Stimulated activated effector memory CD8-positive, alpha-beta T cell treated with anti-CD3 and anti-CD28 coated beads, Interleukin-12 subunit alpha, Interleukin-12 subunit beta, amount 100 ng/mL, for 72 hours (primary cell): Measurements from ENCODE around the gene ARHGAP10.
"Not testable (repeated sequence)": the region's sequence is repeated elsewhere in the genome, so short reads cannot be mapped to it uniquely, and the experiment has no call there.

Experiments
- ATAC-seq: fragments of 150-1000 bp; cut with Tn5 transposase; 2 replicates; pipeline ENCODE4 v1.10.0; 2021
- DNase-seq, 2 donors: peaks; one replicate each; pipeline ENCODE4 v3.0.0; 2021 to 2022; ENCODE audit warnings: low spot score in 2 of 2
- H3K27ac Mint-ChIP-seq: one replicate; pipeline ENCODE4 v1.8.0; 2022; ENCODE audit warnings: mild to moderate bottlenecking, mixed read lengths
- H3K36me3 Mint-ChIP-seq: one replicate; pipeline ENCODE4 v1.8.0; 2022; ENCODE audit warnings: mild to moderate bottlenecking, mixed read lengths
- H3K4me1 Mint-ChIP-seq: one replicate; pipeline ENCODE4 v1.8.0; 2022; ENCODE audit warnings: mixed read lengths
- H3K4me3 Mint-ChIP-seq: one replicate; pipeline ENCODE4 v1.8.0; 2022; ENCODE audit warnings: mild to moderate bottlenecking, mixed read lengths
- H3K9me3 Mint-ChIP-seq: one replicate; pipeline ENCODE4 v1.8.0; 2022; ENCODE audit warnings: mixed read lengths

The ARHGAP10 gene

GRCh38 chr4:148083073-148083472 lies 351.2 kb downstream of the ARHGAP10 start:
- not testable (repeated sequence) for H3K27ac Mint-ChIP-seq, DNase-seq, H3K9me3 Mint-ChIP-seq, ATAC-seq, H3K4me3 Mint-ChIP-seq
- Mint-ChIP-seq H3K4me1 (peaks cover 23% of the 10 kb centered on the region), H3K36me3 (peaks cover 25% of the 10 kb centered on the region)

DNA sequence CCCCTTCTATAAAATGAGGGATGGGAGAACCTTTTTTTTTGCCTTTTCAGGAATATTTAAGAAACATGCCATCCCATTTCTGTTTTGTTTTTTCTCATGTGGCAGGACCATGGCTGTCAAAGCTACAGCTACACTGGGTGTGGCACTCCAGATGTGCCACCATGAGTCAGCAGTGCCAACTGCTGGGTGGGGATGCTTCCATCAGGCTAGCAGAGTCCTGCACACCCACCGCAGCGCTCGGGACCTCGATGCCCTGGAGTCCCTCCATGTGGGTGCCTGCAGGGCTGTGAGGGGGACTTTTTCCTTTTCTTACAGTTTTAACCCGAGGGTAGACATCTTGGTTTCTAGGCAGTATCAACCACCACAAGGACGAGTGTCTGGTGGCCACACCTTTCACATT lies 357.7 kb downstream of the ARHGAP10 start:
- Mint-ChIP-seq H3K4me1 (peaks cover 22% of the 10 kb centered on the region), H3K36me3 (no peaks in the 10 kb centered on the region), H3K9me3 (no peaks in the 10 kb centered on the region), H3K4me3 (no peak overlapping the region), H3K27ac (no peak overlapping the region)
- DNase-seq: no peak
- peak; percentile 21 for ATAC-seq

GRCh38 chr4:148090029-148090428 lies 358.1 kb downstream of the ARHGAP10 start:
- ATAC-seq (peak; percentile 19), DNase-seq (no peak)
- Mint-ChIP-seq H3K27ac (no peak overlapping the region), H3K36me3 (no peaks in the 10 kb centered on the region), H3K4me3 (no peak overlapping the region), H3K4me1 (peaks cover 18% of the 10 kb centered on the region), H3K9me3 (no peaks in the 10 kb centered on the region)

DNA sequence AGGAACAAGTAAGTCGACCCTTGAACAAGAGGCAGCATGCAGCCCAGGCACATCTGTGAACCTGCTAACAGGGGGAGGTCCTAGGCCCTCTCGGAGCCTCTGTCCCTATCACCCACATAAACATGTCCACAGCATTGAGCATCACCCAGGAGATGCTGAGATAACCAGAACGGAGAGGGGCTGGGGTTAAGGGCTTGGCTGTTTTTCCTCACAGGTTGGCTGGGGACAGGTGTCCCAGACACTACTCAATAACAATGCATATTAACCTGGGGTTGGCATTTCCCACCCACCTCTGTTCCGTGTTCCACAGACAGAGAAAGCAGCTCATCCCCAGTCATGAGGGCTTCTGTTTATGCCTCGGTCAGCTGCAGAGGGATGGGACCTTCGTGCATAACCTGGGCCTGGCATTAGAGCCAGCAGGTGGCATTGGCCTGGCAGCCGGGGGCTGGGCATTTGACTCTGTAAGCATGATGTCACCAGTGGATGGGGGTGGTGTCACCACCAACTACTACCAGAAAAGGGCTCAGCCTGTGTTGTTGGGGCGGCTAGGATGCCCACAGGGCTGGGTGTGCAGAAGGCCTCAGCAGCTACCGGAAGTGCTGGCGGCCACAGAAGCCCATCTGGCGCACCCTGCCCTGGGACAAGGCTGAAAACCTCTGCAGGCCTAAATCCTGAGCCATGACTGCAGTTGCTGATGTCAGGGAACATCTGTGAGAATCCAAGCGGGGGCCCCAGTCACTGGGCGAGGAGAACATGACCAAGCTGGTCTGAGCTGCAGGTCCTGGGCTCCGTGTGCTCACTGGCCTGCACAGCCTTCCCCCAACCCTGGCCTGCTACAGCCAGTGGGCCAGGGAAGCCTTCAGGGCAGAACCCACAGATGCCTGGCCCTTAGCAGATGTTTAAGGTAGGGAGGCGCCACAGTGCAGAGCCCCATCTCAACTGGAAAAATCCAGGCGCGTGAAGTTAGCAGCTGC lies 358.9 kb downstream of the ARHGAP10 start:
- Mint-ChIP-seq H3K4me1 (peaks cover 11% of the 10 kb centered on the region), H3K9me3 (no peaks in the 10 kb centered on the region), H3K36me3 (no peaks in the 10 kb centered on the region), H3K4me3 (no peak overlapping the region), H3K27ac (no peak overlapping the region)
- peak; percentile 26 for ATAC-seq
- peak in 1 of 2 donors; percentile 29 for DNase-seq

GRCh38 chr4:148091896-148092295 lies 360.0 kb downstream of the ARHGAP10 start:
- no peak for ATAC-seq
- Mint-ChIP-seq H3K27ac (no peak overlapping the region), H3K9me3 (no peaks in the 10 kb centered on the region)

GRCh38 chr4:148092316-148093014 lies 360.6 kb downstream of the ARHGAP10 start:
- Mint-ChIP-seq H3K9me3 (no peaks in the 10 kb centered on the region), H3K27ac (no peak overlapping the region)
- peak in 1 of 2 donors; percentile 30 for DNase-seq

More at GRCh38 chr4:148091896-148092295, 360.0 kb downstream of the ARHGAP10 start:
- Mint-ChIP-seq H3K36me3 (no peaks in the 10 kb centered on the region), H3K4me1 (peaks cover 9% of the 10 kb centered on the region), H3K4me3 (no peak overlapping the region)
- DNase-seq: no peak

DNA sequence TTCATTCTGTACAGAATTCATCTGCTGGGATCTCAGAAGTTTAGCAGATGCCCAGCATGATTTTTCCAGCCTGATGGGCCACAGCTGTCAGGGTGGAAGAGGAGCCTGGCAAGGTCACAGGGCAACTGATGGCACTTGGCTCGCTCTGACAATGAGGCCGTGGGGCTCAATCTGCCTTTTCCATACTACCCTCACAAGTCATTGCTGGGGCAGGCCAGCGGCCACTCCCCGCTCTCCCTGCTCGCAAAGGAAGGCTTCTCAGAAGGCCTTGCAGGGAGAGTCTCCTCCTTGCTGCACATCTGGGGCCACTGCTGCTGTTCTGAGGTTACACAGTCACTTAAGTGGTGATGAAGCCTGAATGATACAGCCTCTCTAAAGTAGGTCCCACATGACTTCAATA lies 361.2 kb downstream of the ARHGAP10 start:
- Mint-ChIP-seq H3K4me1 (peaks cover 9% of the 10 kb centered on the region), H3K9me3 (no peaks in the 10 kb centered on the region), H3K36me3 (peaks cover 5% of the 10 kb centered on the region), H3K4me3 (no peak overlapping the region), H3K27ac (no peak overlapping the region)
- ATAC-seq (no peak), DNase-seq (no peak)

More at GRCh38 chr4:148092316-148093014, 360.6 kb downstream of the ARHGAP10 start:
- Mint-ChIP-seq H3K36me3 (no peaks in the 10 kb centered on the region), H3K4me1 (peaks cover 9% of the 10 kb centered on the region), H3K4me3 (no peak overlapping the region)
- ATAC-seq: no peak

DNA sequence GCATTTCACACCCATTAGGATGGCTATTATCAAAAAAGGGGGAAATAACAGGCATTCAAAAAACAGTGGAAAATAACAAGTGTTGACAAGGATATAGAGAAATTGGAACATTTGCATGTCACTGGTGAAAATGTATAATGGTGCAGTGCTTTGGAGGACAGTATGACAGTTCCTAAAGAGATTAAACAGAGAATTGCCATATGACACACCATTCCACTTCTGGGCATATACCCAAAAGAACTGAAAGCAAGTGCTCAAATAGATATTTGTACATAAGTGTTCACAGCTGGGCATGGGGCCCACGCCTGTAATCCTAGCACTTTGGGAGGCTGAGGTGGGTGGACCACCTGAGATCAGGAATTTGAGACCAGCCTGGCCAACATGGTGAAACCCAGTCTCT lies 362.3 kb downstream of the ARHGAP10 start:
- Mint-ChIP-seq H3K36me3 (peaks cover 6% of the 10 kb centered on the region), H3K9me3 (no peaks in the 10 kb centered on the region), H3K4me3 (no peak overlapping the region), H3K4me1 (peaks cover 9% of the 10 kb centered on the region), H3K27ac (no peak overlapping the region)
- DNase-seq (no peak), ATAC-seq (no peak)

DNA sequence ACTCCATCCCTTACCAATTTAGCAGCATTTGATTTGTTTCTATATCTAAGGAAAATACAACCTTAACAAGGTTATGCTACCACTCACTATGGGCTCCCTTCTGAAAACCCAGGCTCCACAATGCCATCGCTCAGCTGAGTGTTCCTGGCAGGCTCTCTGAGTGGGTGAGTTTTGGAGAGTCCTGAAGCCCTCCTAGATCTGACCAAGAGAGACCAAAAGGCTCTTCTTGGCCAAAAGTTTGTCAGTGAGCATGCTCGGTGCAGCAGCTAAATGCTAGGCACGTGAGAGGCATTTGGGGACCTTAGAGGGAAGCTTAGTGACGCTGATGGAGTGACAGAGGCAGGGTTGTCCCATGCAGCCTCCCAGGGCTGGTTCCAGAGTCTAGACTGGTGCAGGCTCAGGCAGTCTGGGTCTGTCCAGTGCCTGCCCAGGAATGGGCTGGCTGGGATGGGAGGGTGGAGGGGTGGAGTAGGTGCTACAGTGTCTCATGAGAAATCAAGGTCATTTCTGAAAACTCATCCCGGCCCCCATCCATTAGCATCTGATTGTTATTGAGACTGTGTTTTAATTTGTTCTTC lies 363.5 kb downstream of the ARHGAP10 start:
- Mint-ChIP-seq H3K9me3 (no peaks in the 10 kb centered on the region), H3K4me1 (peaks cover 9% of the 10 kb centered on the region), H3K4me3 (no peak overlapping the region), H3K36me3 (peaks cover 6% of the 10 kb centered on the region), H3K27ac (peak overlapping the region; percentile 56)
- ATAC-seq: no peak
- DNase-seq: peak in 1 of 2 donors; percentile 36

DNA sequence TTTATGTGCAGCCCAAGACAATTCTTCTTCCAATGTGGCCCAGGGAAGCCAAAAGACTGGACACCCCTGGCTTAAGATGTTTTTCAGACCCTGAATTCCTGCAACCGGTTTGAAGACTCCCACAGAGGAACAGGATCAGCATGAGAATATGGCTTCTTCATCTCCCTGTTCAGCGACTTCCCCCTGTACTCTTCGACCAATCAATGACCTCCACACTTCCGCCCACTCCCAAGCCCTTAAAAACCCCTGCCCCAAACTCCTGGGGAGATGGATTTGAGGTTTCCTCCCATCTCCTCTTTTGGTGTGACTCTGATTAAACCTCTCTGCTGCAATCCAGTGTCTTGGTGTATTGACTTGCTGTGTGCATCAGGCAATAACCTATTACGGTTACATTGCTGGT lies 365.9 kb downstream of the ARHGAP10 start:
- DNase-seq (no peak), ATAC-seq (no peak)
- Mint-ChIP-seq H3K4me1 (peaks cover 11% of the 10 kb centered on the region), H3K27ac (no peak overlapping the region), H3K36me3 (peaks cover 6% of the 10 kb centered on the region), H3K4me3 (no peak overlapping the region), H3K9me3 (no peaks in the 10 kb centered on the region)

DNA sequence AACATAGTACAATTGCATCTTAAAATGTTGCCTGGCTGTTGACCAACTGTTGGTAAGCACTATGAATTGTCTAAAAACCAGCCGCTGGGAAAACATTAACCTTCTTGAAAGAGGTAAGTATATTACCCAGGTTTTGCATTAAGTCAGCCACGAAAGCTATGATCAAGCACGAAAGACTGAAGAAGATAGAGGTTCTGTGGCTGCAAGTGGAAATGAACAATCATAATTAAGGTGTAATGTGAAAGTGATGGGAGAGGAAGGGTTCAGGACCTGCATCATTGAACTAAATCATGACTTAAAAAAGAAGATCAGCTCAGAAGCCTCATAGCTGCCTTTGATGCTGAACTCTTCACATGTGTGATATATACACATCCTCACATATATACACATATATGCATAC lies 369.3 kb downstream of the ARHGAP10 start:
- Mint-ChIP-seq H3K9me3 (no peaks in the 10 kb centered on the region), H3K27ac (no peak overlapping the region), H3K36me3 (peaks cover 6% of the 10 kb centered on the region), H3K4me1 (peaks cover 20% of the 10 kb centered on the region), H3K4me3 (no peak overlapping the region)
- ATAC-seq (peak; percentile 78), DNase-seq (no peak)

- no peaks in the 10 kb centered on the region for H3K9me3 Mint-ChIP-seq
- peaks cover 21% of the 10 kb centered on the region for H3K4me1 Mint-ChIP-seq
- H3K4me3 Mint-ChIP-seq: no peak overlapping the region
- DNase-seq (no peak), ATAC-seq (no peak)
- H3K27ac Mint-ChIP-seq: peak overlapping the region; percentile 76
- H3K36me3 Mint-ChIP-seq: peaks cover 6% of the 10 kb centered on the region
These were observed 369.9 kb downstream of the ARHGAP10 start for GRCh38 chr4:148101790-148102189.

DNA sequence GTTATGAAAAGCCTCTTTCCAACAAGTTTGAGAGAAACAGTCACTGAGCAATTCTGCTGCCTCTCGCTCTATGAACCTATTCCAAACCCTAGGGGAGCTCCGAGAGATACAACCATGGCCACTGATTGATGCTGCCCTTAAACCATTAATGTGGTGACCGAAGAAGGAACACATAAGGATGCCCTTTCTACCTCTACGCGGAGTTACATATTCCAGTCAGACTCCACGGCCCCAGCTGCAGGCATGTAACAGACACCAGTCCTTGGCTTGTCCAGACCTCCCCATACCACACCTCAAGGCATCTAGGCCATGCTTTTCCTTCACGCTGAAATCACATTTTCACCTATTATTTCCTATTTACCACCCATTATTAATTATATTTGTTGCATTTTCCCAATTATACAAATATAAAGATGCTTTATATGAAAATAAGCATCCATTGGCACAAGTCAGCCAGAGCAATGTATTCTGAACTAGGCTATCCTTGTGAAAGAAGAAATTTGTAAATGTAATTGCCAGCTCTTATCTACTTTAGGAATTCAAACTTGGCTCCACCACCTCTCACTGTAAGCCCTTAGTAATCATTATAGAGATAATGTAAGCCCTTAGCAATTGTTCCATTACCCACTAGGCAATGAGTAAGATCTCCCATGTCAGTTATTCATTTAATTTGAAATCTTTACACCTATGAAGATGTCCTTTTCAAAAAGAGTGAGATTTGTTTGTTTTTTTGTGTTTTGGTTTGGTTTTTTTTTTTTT lies 371.9 kb downstream of the ARHGAP10 start:
- Mint-ChIP-seq H3K27ac (no peak overlapping the region), H3K36me3 (no peaks in the 10 kb centered on the region), H3K4me3 (no peak overlapping the region), H3K4me1 (peaks cover 21% of the 10 kb centered on the region), H3K9me3 (no peaks in the 10 kb centered on the region)
- ATAC-seq (no peak), DNase-seq (no peak)

DNA sequence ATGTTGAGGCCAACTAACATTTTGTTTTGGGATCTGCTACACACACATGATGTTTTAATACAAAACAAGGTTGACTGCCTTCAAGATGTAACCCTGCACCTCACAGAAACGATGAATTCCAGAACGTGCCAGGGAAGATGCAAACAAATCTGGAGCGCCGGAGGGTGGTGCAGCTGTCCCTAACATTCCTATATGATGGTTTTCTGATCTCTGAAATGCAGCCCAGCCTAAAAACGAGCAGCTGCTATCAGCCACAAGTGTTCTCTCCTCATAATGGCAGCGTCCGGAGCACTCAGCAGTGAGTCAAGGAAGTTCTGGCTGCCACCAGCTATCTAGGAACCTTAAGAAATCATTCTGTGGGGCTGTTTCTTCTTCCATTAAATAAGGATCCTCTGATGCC lies 376.9 kb downstream of the ARHGAP10 start:
- H3K4me1 Mint-ChIP-seq: peaks cover 6% of the 10 kb centered on the region
- H3K9me3 Mint-ChIP-seq: no peaks in the 10 kb centered on the region
- ATAC-seq (no peak), DNase-seq (no peak)
- no peak overlapping the region for H3K4me3 Mint-ChIP-seq
- H3K27ac Mint-ChIP-seq: no peak overlapping the region
- H3K36me3 Mint-ChIP-seq: peaks cover 6% of the 10 kb centered on the region

GRCh38 chr4:148109216-148109615 lies 377.3 kb downstream of the ARHGAP10 start:
- no peak for DNase-seq
- peaks cover 6% of the 10 kb centered on the region for H3K4me1 Mint-ChIP-seq
- no peaks in the 10 kb centered on the region for H3K9me3 Mint-ChIP-seq
- H3K27ac Mint-ChIP-seq: no peak overlapping the region
- no peak for ATAC-seq
- no peak overlapping the region for H3K4me3 Mint-ChIP-seq
- peaks cover 6% of the 10 kb centered on the region for H3K36me3 Mint-ChIP-seq
